RKO (cell line): ENCODE data around the gene IFNAR2.
"Not testable (repeated sequence)": the region's sequence is repeated elsewhere in the genome, so short reads cannot be mapped to it uniquely, and the experiment has no call there.

Experiments used
- DNase-seq: peaks from one replicate; pipeline ENCODE4 v3.0.0-alpha.2; 2016; ENCODE audit warnings: low spot score

The IFNAR2 gene

DNA sequence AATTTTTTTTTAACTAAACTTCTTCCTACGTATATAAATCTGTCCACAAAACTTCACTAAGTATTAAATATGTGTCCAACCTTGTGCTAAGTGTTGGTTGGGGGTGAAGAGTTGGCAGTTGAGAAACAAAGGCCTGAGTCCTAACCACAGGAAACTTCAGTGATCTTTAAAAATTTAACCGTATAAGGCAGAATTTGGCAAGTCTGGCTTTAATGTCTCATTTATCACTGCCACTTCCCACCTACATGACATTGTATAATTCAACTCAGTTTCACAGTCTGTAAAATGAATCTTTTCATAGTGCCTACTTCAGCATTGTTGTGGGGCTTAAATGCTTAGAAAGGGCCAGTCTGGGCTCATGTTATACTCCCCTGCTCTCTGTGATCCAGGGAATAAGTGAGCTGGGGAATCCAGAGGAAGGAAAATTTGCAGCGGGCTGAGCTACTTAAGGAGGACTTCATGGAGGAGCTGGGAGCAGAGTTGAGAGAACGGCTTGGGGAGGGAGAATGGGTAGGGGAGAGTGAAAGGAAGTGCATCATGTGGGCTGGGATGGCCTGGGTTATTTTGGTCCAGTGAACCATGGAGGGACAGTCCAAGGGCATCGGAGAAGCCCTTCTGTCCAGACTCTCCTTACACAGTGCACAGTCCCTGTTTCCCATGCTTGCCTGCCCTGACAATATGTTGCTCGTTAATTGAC, 14.5 kb downstream of the IFNAR2 start:
- no peak for DNase-seq

DNA sequence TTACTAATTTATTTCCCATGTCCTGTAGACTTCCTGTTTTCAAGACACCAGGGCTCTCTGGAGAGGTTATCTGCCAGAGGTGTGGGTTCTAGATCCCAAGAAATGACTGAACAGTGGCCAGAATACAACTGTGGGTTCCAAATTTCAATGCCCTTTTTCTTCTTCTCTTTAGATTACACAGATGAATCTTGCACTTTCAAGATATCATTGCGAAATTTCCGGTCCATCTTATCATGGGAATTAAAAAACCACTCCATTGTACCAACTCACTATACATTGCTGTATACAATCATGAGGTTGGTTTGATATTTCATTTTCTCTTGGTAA, 15.0 kb downstream of the IFNAR2 start:
- DNase-seq: no peak

- no peak for DNase-seq
Measured at GRCh38 chr21:33245289-33245918, 15.7 kb downstream of the IFNAR2 start.

- DNase-seq: no peak
Measured at GRCh38 chr21:33246506-33246905, 16.8 kb downstream of the IFNAR2 start.

- no peak for DNase-seq
Measured at GRCh38 chr21:33246963-33247362, 17.2 kb downstream of the IFNAR2 start.

DNA sequence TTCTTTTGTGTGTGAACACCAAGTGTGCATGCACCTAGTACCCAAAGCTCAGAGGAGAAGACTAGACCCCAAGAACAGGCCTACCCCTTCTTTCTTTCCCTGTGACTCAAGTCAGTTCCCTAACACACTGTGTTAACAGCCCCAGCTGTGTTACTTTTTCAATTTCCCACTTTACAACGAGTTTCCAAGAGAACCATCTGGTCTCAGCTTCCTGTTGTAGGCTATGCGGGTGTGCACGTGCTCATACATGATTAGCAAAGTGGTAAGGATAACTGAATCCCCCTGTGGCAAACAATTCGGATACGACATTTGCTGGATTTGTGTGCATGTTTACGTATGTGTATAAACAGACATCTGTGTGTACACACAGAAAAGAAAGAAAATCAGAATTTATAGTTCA, 17.9 kb downstream of the IFNAR2 start:
- DNase-seq: no peak

GRCh38 chr21:33249331-33250002, 19.7 kb downstream of the IFNAR2 start:
- no peak for DNase-seq

- DNase-seq: no peak
Measured at GRCh38 chr21:33251119-33251518, 21.4 kb downstream of the IFNAR2 start.

DNA sequence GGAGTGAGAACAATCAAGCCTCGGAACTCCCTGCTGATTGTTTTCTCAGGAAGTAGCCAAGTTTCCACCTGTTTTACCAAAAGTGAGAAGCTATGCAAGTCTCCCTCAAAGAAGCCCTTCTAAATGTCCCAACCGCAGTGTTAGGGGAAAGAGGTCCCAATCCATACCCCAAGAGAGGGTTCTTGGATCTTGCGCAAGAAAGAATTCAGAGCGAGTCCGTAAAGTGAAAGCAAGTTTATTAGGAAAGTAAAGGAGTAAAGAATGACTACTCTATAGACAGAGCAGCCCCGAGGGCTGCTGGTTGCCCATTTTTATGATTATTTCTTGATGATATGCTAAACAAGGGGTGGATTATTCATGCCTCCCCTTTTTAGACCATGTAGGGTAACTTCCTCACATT, 23.6 kb downstream of the IFNAR2 start:
- DNase-seq: not testable (repeated sequence)

- no peak for DNase-seq
Measured at GRCh38 chr21:33254766-33255165, 25.0 kb downstream of the IFNAR2 start.

DNA sequence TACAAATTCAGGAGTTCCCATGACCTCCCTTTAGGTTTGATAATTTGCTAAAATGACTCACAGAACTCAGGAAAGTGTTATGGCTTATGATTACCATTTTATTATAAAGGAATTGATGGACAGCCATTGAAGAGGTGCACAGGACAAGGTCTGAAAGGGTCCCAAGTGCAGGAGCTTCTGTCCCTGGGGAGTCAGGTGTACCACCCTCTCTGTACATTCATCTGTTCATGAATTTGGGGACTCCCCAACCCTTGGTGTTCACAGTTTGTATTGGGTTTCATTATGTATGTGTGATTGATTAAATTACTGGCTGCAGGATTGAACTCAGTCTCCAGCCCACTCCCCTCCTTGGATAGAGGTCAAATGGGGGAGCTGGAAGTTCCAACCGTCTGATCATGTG, 25.7 kb downstream of the IFNAR2 start:
- no peak for DNase-seq

- no peak for DNase-seq
Measured at GRCh38 chr21:33256019-33256418, 26.3 kb downstream of the IFNAR2 start.

DNA sequence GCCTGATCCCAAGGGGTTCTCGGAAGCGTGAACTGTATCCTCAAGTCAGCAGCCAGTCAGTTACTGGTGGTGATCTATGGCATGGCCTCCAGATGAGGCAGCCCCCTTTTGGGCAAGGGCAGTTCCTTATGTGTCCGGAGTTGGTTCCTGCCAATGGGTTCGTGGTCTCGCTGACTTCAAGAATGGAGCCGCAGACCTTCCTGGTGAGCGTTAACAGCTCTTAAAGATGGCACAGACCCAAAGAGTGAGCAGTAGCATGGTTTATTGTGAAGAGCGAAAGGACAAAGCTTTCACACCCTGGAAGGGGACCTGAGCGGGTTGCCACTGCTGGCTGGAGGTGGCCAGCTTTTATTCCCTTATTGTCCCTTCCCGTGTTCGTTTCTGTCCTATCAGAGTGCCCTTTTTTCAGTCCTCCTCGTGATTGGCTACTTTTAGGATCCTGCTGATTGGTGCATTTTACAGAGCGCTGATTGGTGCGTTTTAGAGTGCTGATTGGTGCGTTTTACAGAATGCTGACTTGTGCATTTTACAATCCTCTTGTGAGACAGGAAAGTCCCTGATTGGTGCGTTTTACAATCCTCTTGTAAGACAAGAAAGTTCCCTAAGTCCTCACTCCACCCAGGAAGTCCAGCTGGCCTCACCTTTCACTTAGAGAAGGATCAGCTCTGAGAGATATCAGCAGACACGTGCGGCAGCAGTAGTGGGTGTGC, 27.5 kb downstream of the IFNAR2 start:
- no peak for DNase-seq

DNA sequence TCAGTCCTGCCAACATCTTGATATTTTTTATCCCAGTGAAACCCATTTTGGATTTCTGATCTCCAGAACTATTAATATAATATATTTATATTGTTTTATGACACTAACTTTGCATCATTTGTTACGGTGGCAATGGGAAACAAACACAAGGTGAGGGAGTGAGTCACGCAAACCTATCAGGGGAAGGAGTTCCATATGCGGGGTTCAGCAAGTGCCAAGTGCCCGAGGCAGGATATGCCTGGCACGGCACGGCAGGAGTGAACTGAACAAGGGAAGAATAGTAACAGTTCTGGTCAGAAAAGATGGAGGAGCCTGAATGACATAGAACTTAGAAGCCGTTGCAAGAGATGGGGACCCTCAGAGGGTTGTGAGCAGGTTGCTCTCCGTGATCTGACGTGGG, 28.7 kb downstream of the IFNAR2 start:
- no peak for DNase-seq

DNA sequence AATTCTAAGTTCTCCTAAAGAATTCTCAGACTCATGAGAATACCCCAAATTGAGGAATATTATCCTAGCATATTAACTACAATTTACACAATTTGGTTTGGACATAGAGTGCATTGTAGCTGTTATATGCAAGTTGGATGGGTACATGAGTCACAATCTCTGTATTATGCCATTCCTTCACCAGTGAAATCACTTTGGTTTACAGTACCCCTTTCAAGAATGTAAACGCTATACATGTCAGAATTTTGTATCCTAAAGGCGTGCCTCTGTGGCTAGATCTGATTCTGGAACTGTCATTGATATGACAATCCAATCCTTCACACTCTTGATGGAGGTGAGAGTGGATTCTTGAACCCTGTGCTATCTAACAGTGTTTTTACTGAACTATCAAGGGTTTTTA, 29.7 kb downstream of the IFNAR2 start:
- no peak for DNase-seq

DNA sequence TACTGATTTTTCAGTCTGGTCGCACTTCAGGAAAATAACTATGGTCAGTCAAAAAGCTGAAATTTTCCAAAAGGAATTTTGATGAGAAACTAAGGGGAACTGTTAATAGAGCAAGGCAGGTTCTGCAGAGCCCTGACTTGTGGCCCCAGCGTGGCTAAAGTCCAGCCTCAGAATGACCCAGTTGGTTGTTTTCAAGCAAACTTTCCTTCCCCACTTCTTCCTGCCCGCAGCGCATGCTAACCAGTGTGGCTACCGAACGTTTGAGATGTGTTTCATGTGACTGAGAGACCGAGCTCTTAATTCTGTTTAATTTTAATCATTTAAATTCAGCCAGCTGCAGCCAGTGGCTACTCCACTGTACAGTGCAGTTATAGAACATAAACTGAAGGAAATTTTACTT, 30.3 kb downstream of the IFNAR2 start:
- no peak for DNase-seq

DNA sequence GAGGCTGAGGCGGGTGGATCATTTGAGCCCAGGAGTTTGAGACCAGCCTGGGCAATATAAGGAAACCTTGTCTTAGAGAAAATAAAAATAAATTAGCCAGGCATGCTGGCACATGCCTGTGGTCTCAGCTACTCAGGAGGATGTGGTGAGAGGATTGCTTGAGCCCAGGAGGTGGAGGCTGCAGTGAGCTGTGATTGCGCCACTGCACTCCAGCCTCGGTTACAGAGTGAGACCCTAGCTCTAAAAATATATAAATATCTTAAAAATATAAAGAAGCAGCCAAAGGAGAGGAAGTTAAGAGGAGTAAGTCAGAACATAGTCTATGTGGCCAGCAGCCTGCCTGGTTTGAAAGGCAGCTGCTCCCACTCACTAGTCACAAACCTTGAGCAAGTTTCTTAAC, 31.9 kb downstream of the IFNAR2 start:
- DNase-seq: no peak

GRCh38 chr21:33262921-33263320, 33.2 kb downstream of the IFNAR2 start:
- DNase-seq: no peak

DNA sequence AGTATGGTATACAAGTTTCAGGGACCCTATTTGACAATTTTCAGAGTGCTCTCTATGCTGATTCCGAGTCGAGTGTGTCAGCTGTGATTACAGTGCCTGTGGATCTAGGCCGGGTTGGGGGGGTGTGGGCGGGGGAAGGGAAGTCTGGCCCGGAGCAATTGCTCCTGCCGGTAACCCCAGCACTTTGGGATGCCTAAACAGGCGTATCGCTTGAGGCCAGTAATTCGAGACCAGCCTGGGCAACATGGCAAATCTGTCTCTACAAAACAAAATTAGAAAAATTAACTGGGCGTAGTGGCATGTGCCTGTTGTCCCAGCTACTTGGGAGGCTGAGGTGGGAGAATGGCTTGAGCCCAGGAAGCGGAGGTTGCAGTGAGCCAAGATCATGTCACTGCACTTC, 34.8 kb downstream of the IFNAR2 start:
- no peak for DNase-seq

DNA sequence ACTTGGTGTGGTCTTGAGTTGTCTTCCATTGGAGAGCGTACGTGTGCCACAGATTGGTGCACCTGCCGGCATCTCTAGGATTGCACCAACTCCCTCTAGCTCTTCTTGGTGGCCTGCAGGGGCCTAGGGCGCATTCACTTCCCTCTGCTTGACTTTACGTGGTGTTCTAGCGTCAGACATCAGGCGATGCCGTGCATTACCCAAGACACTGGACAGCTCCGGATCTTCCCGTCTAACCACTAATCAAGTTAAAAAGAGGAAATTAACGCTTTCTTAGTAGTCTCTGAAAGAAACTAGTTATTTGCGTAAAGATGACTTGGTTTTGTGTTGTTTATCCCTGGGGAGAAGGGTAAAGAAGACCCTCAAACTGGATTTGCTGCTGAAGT, 35.9 kb downstream of the IFNAR2 start:
- DNase-seq: no peak

DNA sequence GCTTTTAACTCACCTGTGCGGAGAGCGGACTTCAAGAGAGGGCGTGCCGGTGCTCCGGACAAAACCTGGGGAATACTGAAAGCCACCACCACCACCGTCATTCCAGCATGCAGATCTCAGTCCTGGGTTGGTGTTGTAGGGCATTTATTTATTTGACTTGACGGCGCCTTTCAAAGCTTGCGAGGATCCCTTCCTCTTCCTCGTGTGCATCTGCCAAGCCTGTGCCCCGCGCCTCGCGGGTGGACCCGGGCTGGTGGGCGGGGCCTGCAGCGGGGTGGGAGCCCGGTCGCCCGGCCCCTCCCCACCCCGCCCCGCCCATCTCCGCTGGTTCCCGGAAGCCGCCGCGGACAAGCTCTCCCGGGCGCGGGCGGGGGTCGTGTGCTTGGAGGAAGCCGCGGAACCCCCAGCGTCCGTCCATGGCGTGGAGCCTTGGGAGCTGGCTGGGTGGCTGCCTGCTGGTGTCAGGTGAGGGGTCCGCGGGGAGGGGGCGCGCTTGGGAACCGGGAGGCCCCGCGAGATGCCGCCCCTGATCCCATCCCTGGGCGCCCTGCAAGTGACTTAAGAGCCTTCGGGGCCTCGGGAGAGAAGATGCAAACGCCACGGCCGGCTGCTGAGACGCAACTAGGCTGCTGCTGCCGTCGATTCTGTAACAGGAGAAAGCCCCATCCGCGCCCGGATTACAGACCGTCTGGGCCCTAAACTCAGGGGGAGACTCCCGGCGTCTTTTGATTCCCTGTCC, 36.5 kb downstream of the IFNAR2 start, which contains the start of gene IL10RB:
Gene IL10RB (plus strand): TSS at position 318 of the 739 bp plus-strand sequence. CDS start 99 bp downstream, at position 417.
- peak; percentile 47 for DNase-seq

- DNase-seq: peak; percentile 33
Measured at GRCh38 chr21:33266789-33267135, 37.0 kb downstream of the IFNAR2 start.
